Naive B cell (primary cell): Measurements from ENCODE around the gene MED31. TPM values are rescaled to one million over a fixed set of nuclear protein-coding genes. Genes with fewer than 3 reads are reported as not detected.
"Not testable (repeated sequence)": the region's sequence is repeated elsewhere in the genome, so short reads cannot be mapped to it uniquely, and the experiment has no call there.

Source experiments
- ATAC-seq, 2 donors: fragments of 150-1000 bp; cut with Tn5 transposase; 2 replicates each; pipeline ENCODE4 v1.10.0; 2021; ENCODE audit warnings: low read depth in 2 of 2, mild to moderate bottlenecking in 2 of 2, moderate library complexity in 2 of 2
- DNase-seq: peaks from one replicate; pipeline ENCODE4 v3.0.0; 2022
- H3K27ac Mint-ChIP-seq, 6 donors: one replicate each; pipeline ENCODE4 v1.8.0; 2020 to 2022; ENCODE audit warnings: mild to moderate bottlenecking in 6 of 6, mixed read lengths in 6 of 6, moderate library complexity in 5 of 6, inconsistent platforms in 2 of 6
- H3K27me3 Mint-ChIP-seq, 3 donors: one replicate each; pipeline ENCODE4 v1.8.0; 2021 to 2022; ENCODE audit warnings: mixed read lengths in 3 of 3, mild to moderate bottlenecking in 1 of 3
- H3K36me3 Mint-ChIP-seq, 2 donors: one replicate each; pipeline ENCODE4 v1.8.0; 2020 to 2022; ENCODE audit warnings: mixed read lengths in 2 of 2, inconsistent platforms in 1 of 2, mild to moderate bottlenecking in 1 of 2
- H3K4me1 Mint-ChIP-seq, 3 donors: one replicate each; pipeline ENCODE4 v1.8.0; 2020 to 2022; ENCODE audit warnings: mixed read lengths in 3 of 3, inconsistent platforms in 1 of 3, mild to moderate bottlenecking in 1 of 3, moderate library complexity in 1 of 3
- H3K4me3 Mint-ChIP-seq, 8 donors: one replicate each; pipeline ENCODE4 v1.8.0; 2020 to 2022; ENCODE audit warnings: mild to moderate bottlenecking in 8 of 8, mixed read lengths in 8 of 8, moderate library complexity in 8 of 8, inconsistent platforms in 2 of 8
- H3K9me3 Mint-ChIP-seq, 7 donors: one replicate each; pipeline ENCODE4 v1.8.0; 2020 to 2022; ENCODE audit warnings: mixed read lengths in 7 of 7, mild to moderate bottlenecking in 5 of 7, inconsistent platforms in 2 of 7, moderate library complexity in 1 of 7
- polyA plus RNA-seq, 6 donors: library from polyadenylated mRNA; unstranded; fragments of 300-500 nt; fragmentation: Illumina TruSeq; gene quantifications; one replicate each; pipeline ENCODE4 v1.2.3, GENCODE V29; 2021; ENCODE audit warnings: low read depth in 6 of 6

The MED31 gene
- polyA plus RNA-seq, 6 donors from 2014 or later = 25.7 to 33.8 (median 31.0) TPM

GRCh38 chr17:6670999-6671398, 19.6 kb upstream of the MED31 start:
- Mint-ChIP-seq H3K9me3 (no peaks in the 10 kb centered on the region), H3K36me3 (peaks cover 0 to 5% of the 10 kb centered on the region in 2 donors), H3K4me1 (peaks cover 12 to 24% (median 21%) of the 10 kb centered on the region in 3 donors), H3K4me3 (no peak overlapping the region), H3K27ac (no peak overlapping the region), H3K27me3 (no peaks in the 10 kb centered on the region)
- no peak for ATAC-seq
- DNase-seq = no peak

- H3K9me3 Mint-ChIP-seq = no peaks in the 10 kb centered on the region
- H3K36me3 Mint-ChIP-seq = peaks cover 0 to 5% of the 10 kb centered on the region in 2 donors
- H3K4me3 Mint-ChIP-seq = no peak overlapping the region
- ATAC-seq (no peak), DNase-seq (no peak)
- no peaks in the 10 kb centered on the region for H3K27me3 Mint-ChIP-seq
- H3K27ac Mint-ChIP-seq = no peak overlapping the region
- peaks cover 12 to 24% (median 24%) of the 10 kb centered on the region in 3 donors for H3K4me1 Mint-ChIP-seq
Observed at GRCh38 chr17:6670571-6670970, 19.2 kb upstream of the MED31 start.

- Mint-ChIP-seq H3K4me1 (peaks cover 12 to 26% (median 24%) of the 10 kb centered on the region in 3 donors), H3K27ac (peak overlapping the region in 1 of 6 donors; percentile 94), H3K36me3 (peaks cover 0 to 5% of the 10 kb centered on the region in 2 donors), H3K9me3 (no peaks in the 10 kb centered on the region), H3K4me3 (no peak overlapping the region), H3K27me3 (no peaks in the 10 kb centered on the region)
- DNase-seq (no peak), ATAC-seq (no peak)
Observed at GRCh38 chr17:6669479-6670212, 18.2 kb upstream of the MED31 start.

GRCh38 chr17:6668727-6669425, 17.5 kb upstream of the MED31 start:
- Mint-ChIP-seq H3K36me3 (peaks cover 0 to 5% of the 10 kb centered on the region in 2 donors), H3K27me3 (no peaks in the 10 kb centered on the region), H3K4me3 (no peak overlapping the region), H3K27ac (peak overlapping the region in 2 of 6 donors; percentile 44 to 73), H3K9me3 (no peaks in the 10 kb centered on the region), H3K4me1 (peaks cover 12 to 29% (median 24%) of the 10 kb centered on the region in 3 donors)
- DNase-seq = no peak
- ATAC-seq = no peak

- no peaks in the 10 kb centered on the region for H3K27me3 Mint-ChIP-seq
- H3K27ac Mint-ChIP-seq = peak overlapping the region in 1 of 6 donors; percentile 88
- peaks cover 0 to 5% of the 10 kb centered on the region in 2 donors for H3K36me3 Mint-ChIP-seq
Observed at GRCh38 chr17:6668219-6668618, 16.8 kb upstream of the MED31 start.

GRCh38 chr17:6667516-6667915, 16.1 kb upstream of the MED31 start:
- peaks cover 5 to 6% of the 10 kb centered on the region in 2 donors for H3K36me3 Mint-ChIP-seq
- H3K4me3 Mint-ChIP-seq = peak overlapping the region in 1 of 8 donors; percentile 30
- no peaks in the 10 kb centered on the region for H3K27me3 Mint-ChIP-seq
- no peak for ATAC-seq
- H3K4me1 Mint-ChIP-seq = peaks cover 14 to 35% (median 28%) of the 10 kb centered on the region in 3 donors
- no peak for DNase-seq
- peak overlapping the region in 4 of 6 donors; percentile 55 to 84 (median 76) for H3K27ac Mint-ChIP-seq
- no peaks in the 10 kb centered on the region for H3K9me3 Mint-ChIP-seq

More at GRCh38 chr17:6668219-6668618, 16.8 kb upstream of the MED31 start:
- DNase-seq (no peak), ATAC-seq (no peak)
- Mint-ChIP-seq H3K9me3 (no peaks in the 10 kb centered on the region), H3K4me1 (peaks cover 9 to 30% (median 24%) of the 10 kb centered on the region in 3 donors), H3K4me3 (no peak overlapping the region)

GRCh38 chr17:6666557-6666956, 15.2 kb upstream of the MED31 start:
- Mint-ChIP-seq H3K9me3 (no peaks in the 10 kb centered on the region), H3K27me3 (no peaks in the 10 kb centered on the region), H3K4me3 (no peak overlapping the region), H3K27ac (peak overlapping the region in 2 of 6 donors; percentile 49 to 50), H3K4me1 (peaks cover 20 to 43% (median 34%) of the 10 kb centered on the region in 3 donors), H3K36me3 (peaks cover 5 to 6% of the 10 kb centered on the region in 2 donors)
- DNase-seq = no peak
- ATAC-seq = no peak

- peaks cover 24 to 47% (median 39%) of the 10 kb centered on the region in 3 donors for H3K4me1 Mint-ChIP-seq
- ATAC-seq = peak; percentile 61 to 62
Observed at GRCh38 chr17:6666077-6666521, 14.7 kb upstream of the MED31 start.

GRCh38 chr17:6663200-6663599, 11.8 kb upstream of the MED31 start:
- ATAC-seq, H3K27me3 Mint-ChIP-seq, H3K36me3 Mint-ChIP-seq, H3K9me3 Mint-ChIP-seq, DNase-seq: not testable (repeated sequence)
- peak overlapping the region in 2 of 8 donors; percentile 12 to 27 for H3K4me3 Mint-ChIP-seq
- H3K4me1 Mint-ChIP-seq = peaks cover 42 to 64% (median 46%) of the 10 kb centered on the region in 3 donors
- peak overlapping the region in 1 of 6 donors; percentile 50 for H3K27ac Mint-ChIP-seq

More at GRCh38 chr17:6666077-6666521, 14.7 kb upstream of the MED31 start:
- Mint-ChIP-seq H3K27me3 (no peaks in the 10 kb centered on the region), H3K27ac (peak overlapping the region in 3 of 6 donors; percentile 20 to 50 (median 30)), H3K9me3 (no peaks in the 10 kb centered on the region), H3K4me3 (peak overlapping the region in 1 of 8 donors; percentile 51), H3K36me3 (peaks cover 5 to 6% of the 10 kb centered on the region in 2 donors)
- peak; percentile 41 for DNase-seq

GRCh38 chr17:6661464-6661848, 10.1 kb upstream of the MED31 start:
- peak overlapping the region in 4 of 6 donors; percentile 51 to 98 (median 70) for H3K27ac Mint-ChIP-seq
- no peaks in the 10 kb centered on the region for H3K27me3 Mint-ChIP-seq
- H3K4me1 Mint-ChIP-seq = peaks cover 46 to 66% (median 50%) of the 10 kb centered on the region in 3 donors
- H3K9me3 Mint-ChIP-seq = no peaks in the 10 kb centered on the region
- no peak for ATAC-seq
- peaks cover 0 to 6% of the 10 kb centered on the region in 2 donors for H3K36me3 Mint-ChIP-seq
- peak overlapping the region; percentile 73 to 93 (median 88) for H3K4me3 Mint-ChIP-seq
- DNase-seq = no peak

- Mint-ChIP-seq H3K27ac (peak overlapping the region; percentile 51 to 98 (median 90)), H3K36me3 (peaks cover 0 to 6% of the 10 kb centered on the region in 2 donors), H3K27me3 (no peaks in the 10 kb centered on the region), H3K4me3 (peak overlapping the region; percentile 73 to 93 (median 88)), H3K4me1 (peaks cover 46 to 63% (median 55%) of the 10 kb centered on the region in 3 donors), H3K9me3 (no peaks in the 10 kb centered on the region)
- peak; percentile 78 for DNase-seq
- ATAC-seq = peak; percentile 78
Observed at GRCh38 chr17:6660805-6661463, 9.5 kb upstream of the MED31 start.

GRCh38 chr17:6660101-6660500, 8.7 kb upstream of the MED31 start:
- Mint-ChIP-seq H3K4me3 (peak overlapping the region; percentile 73 to 92 (median 81)), H3K4me1 (peaks cover 46 to 62% (median 55%) of the 10 kb centered on the region in 3 donors), H3K27ac (peak overlapping the region in 5 of 6 donors; percentile 55 to 98 (median 95))

GRCh38 chr17:6658411-6658810, 7.0 kb upstream of the MED31 start:
- Mint-ChIP-seq H3K4me1 (peaks cover 56 to 67% (median 67%) of the 10 kb centered on the region in 3 donors), H3K27ac (peak overlapping the region in 4 of 6 donors; percentile 26 to 95 (median 80)), H3K4me3 (peak overlapping the region; percentile 62 to 97 (median 92))
- H3K27me3 Mint-ChIP-seq, ATAC-seq, DNase-seq, H3K36me3 Mint-ChIP-seq, H3K9me3 Mint-ChIP-seq: not testable (repeated sequence)

More at GRCh38 chr17:6660101-6660500, 8.7 kb upstream of the MED31 start:
- Mint-ChIP-seq H3K9me3 (no peaks in the 10 kb centered on the region), H3K36me3 (peaks cover 0 to 6% of the 10 kb centered on the region in 2 donors), H3K27me3 (no peaks in the 10 kb centered on the region)
- ATAC-seq = no peak
- DNase-seq = no peak
